T-helper 1 cell (primary cell): ENCODE results near the gene KRT7.

Source experiments
- DNase-seq, 5 donors: peaks; one replicate each; pipeline ENCODE4 v3.0.0-alpha.2; 2012 to 2020

The KRT7 gene

DNA sequence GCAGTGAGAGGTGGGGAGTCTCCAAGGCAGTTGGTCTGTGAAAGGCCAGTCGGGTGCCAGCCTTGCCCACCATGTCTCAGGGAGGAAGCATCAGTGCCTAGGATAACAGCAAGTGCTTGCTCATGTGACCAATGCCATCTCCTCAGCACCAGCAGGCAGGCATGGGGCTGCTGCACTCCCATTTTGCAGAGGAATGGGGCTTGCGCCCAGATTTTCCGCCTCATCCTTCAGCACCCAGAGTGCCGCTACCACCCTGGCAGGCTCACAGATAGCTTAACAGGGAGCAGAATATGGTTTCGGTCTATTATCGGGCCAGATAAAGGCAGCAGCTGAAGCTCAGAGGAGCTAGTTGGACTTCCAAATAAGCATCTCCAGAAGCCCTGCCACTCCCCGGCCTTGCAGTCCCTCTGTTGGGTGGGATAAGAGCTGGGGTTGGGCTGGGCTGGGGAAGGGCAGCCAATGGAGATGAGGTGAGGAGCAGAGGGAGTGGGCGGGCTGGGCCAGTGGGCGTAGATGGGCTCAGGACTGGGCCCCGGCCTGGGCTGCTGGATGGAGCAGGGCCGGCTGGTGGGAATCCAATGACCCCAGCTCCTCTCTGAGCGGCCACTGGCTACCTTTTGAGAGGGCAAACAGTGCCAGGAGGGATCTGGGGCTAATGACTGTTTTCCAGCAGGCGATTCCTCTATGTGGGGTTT is 32.8 kb upstream of the KRT7 start:
- DNase-seq = no peak

DNA sequence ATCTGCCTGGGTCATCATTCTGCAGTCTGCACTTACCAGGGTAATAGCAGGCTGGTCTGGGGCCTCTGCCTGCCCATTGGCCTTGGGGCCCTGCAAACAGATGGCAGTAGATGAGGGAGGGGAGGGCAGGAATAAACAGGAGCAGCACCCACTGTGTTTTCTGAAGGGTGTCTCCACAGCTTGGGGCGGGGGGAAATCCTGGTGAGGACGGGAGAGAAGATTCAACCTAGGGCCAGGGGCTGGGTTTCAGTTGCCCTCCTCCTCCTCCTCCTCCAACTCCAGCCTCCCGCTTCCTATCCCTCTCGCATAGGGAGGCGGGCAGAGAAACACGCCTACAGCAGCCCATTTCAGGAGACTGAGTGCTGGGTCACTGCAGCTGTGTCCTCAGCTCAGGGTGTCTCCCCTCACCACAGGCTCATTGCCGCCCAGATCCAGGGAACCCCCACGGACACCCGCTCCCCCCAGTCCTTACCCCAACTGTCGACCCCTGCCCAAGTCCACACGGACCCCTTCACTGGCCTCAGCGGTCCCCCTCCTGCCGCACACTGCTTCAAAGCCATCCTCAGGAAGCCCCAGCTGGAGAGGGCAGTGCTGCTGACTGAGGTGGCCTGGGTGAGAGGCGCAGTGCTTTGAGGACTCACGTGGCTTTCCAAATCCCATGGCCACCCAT is 32.1 kb upstream of the KRT7 start:
- no peak for DNase-seq

DNA sequence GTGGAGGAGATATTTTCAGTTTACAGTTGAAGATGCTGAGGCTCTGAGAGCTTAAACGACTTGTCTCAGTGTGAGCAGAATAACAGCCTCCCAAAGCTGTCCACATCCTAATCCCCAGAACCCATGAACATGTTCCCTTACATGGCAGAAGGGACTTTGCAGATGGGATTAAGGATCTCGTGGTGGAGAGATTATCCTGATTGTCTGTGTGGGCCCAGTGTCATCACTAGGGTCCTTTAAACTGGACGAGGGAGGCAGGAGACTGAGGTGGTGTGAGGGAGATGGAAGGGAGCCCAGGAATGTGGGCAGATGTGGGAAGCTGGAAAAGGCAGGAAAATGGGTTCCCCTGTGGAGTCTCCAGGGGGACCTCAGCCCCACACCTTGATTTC is 31.6 kb upstream of the KRT7 start:
- DNase-seq = no peak

DNA sequence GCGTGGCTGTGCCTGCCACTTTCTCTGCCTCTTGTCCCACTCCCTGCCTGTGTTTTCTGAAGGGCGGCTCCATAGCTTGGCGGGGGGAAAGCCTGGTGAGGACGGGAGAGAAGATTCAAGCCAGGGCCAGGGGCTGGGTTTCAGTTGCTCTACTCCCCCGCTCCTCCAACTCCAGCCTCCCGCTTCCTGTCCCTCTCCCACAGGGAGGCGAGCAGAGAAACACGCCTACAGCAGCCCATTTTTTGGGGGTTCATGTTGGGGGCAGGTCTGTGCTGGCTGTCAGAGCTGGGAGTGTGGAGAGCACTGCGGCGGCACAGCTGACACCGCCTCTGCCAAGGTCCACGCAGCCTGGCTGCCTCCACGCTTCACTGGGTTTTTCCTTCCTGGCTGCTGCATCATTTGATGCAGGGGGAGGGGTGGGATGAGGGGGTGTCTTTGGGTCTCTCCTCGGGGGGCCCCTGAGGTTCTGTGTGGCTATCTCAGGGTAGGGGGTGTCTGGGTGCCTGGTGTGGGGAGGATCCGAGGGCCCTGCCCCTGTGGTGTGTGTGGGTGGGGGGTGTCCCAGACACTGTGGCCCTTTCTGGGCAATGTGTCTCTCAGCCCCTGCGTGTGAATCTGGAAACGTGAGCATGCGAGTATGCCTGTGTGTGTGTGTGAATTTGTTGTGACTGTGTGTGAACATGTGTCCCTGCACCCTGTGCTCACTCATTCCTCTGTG is 30.5 kb upstream of the KRT7 start:
- no peak for DNase-seq

DNA sequence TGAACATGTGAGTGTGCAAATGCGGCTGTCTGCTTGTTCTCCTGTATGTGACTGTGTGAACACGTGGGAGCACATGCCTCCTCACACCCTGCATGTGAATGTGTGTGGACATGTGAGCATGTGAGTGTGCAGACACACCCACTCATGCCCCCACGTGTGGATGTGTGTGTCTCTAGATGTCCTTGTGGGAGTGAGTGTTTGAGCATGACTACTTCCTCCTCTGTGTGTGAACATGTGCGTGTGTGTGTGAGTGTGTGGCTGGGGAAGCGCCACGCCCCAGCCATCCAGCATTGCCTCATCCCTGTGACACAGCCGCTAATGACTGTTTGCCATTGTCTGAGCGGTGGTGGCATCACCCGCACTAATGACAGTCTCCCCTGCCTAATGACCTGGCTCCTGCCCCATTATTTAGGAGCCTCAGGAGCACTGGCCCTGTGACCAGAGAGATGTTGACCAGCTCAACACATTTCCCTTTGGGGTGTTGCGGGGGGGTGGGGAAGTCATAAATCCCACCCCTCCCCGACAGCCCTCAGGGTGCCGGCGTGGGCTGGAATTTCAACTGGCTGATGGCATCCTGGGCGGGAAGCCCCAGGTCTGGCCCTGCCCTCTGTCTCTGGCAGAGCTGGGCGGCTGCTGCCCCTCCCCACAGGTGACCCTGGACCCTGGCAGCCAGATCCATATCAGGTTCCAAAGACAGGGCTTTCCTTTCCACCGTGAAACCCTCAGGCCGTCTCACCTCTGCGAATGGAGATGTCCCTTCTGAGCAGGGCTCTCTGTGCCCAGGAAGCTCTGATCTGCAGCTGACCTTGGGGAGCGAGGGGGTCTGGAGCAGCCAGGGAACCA is 29.7 kb upstream of the KRT7 start:
- DNase-seq = no peak

DNA sequence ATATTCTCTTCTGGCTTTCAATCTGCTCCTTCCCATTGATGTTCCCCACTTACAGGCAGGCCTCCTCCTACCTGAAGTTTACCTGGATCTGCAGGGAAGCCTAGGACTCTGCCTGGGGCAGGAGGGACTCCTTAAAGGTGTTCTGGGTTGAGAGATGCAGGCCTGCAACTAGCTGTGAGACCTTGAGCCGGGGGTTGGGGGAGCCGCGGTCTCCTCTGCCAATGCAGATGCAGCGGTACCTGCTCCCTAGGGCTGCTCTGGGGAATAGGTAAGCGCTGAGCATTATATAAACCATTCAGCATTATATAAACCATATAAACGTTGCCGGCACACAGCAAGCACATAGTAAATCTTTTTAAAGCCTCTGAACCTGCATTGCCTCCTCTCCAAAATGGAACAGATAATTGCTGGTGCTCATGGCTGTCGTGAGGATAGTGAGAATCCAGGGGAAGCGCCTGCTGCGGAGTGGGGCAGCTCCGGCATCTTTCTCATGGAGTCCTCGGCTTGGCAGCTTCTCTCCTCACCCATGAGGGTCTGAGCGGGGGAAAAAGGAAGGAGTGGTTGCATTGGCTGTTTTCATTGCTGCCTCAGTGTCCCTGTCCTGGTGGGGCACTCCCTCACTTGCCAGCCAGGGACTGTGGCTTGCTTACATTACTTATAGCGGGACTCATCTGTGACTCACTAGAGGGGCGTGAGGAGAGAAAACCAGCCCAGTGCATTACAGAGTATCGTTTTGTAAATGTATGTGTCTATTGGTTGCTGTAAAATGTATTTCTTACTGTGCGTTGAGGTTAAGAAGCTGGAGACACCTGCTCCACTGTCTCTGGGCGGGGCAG is 28.7 kb upstream of the KRT7 start:
- no peak for DNase-seq

DNA sequence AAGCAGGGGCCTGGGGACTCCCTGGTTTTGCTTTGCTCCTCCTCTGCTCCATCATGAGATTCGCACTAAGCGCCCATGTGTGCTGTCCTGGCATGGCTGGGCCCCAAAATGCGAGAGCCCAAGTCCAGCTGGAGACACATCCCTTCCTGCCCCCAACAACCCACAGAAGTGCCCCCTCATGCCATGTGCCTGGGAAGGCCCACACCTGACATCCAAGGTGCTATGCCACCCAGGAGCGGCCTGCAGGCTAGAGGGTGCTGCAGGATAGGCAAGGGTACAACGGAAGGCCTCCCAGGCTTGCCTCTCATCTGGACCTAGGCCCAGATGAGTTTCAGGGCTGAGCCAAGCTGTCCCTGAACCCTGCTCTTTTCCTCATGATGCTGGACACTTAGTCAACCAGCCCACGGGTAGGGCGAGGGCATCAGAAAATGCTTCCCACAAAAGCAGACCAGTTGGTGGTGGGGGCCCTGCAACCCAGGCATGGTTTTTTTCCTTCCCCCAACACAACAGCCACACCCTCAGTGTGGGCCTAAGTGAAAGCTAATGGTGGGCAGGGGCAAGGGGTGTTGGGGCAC is 28.0 kb upstream of the KRT7 start:
- no peak for DNase-seq

DNA sequence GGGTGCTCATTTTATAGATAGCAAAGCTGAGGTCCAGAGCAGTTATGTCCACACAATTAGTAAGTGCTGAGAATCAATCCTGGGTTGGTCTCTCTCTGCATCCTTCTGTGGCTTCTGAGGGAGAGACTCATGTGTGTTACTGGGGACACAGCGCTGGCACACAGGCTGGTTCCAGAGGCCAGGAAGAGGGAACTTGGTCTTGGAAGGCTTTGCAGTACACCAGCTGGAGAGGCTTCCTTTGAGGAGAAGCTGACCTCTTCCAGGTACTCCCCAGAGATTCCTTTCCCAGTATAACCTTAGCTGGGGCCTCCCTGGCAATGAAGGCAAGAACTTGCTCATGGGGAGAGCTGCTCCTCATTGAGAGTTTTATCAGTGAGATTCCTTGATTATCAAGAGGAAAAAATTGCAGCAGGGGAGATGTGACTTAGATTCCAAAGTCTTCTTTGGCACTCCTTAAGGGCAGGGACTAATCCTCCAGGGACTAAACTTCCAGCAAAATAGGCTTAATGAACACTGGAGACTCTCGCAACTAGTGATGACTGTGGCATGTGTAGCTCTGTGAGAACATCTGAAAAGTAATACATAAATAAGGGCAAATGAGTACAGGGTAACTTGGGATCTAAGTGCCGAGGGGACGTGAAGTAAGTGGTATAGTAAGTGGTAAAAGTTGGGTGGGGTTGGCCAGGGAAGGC is 27.3 kb upstream of the KRT7 start:
- no peak for DNase-seq

DNA sequence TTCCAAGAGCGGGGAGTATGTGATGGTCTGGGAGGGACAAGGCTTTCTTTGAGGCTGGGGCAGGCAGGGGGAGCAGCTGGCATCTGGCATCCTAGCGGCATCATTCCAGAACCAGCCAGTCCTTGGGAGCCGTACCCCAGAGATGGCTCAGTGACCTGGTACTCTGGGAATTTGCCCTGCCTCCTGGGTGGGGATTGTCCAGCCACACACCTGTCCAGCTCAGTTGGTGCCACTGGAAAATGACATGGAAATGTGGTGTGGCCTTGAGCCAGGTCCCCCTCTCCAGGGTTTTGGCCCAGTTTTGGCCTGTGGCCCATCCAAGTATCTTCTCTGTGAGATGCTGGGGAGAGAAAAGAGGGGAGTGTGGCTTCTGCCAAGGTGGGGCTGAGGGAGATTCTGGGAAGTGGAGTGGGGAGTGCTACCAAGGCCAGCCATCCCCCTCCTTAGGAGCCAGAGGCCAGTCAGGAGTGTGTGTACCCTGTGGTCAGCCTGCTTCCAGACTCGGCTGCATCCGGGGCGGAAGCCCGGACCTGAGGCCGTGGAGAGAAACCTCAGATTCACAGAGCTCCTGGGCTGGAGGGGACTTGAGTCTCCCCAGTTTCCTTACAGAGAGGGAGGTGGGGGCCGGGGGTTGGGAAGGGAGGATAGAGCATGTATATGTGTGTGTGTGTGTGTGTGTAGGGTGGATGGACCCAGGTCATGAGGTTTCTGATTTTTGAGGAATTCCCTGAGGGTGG is 26.6 kb upstream of the KRT7 start:
- DNase-seq = no peak

DNA sequence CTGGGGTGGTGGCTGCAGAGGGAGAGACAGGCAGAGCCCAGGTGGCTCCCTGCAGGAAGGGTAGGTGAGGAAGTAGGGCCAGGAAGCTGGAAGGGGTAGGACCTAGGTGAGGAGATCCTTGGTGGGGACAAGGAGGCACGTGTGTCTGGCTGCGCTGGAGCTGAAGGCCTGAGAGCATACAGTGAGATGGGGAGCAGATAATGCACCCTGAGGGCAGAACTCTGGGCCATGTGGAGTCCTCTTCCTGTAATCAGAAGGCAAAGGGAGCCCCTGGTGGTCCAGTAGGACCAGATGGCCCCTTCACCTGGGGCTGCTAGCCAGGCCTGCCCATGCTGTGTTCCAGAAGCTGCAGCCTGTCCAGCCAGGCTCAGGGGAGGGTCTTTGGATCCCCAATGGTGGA is 25.9 kb upstream of the KRT7 start:
- no peak for DNase-seq

DNA sequence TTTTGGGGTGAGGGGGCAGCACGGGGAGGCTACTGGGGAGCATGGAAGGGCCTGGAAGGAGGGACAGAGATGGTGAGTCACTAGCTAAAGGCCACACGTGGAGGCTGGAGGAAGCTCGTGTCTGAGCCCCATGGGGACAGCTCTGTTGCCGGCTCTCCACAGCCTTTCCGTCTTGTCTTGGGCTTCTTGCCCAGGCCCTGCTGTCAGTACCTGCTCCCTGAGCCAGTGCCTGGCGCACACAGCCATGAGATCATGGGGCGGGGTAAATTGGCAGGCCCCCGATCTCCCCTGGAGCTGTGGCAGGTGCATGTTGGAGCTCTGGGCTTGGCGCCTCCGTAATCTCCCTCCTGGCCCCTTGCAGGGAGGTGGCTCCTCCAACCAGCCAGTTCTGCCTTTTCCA is 25.1 kb upstream of the KRT7 start:
- no peak for DNase-seq

DNA sequence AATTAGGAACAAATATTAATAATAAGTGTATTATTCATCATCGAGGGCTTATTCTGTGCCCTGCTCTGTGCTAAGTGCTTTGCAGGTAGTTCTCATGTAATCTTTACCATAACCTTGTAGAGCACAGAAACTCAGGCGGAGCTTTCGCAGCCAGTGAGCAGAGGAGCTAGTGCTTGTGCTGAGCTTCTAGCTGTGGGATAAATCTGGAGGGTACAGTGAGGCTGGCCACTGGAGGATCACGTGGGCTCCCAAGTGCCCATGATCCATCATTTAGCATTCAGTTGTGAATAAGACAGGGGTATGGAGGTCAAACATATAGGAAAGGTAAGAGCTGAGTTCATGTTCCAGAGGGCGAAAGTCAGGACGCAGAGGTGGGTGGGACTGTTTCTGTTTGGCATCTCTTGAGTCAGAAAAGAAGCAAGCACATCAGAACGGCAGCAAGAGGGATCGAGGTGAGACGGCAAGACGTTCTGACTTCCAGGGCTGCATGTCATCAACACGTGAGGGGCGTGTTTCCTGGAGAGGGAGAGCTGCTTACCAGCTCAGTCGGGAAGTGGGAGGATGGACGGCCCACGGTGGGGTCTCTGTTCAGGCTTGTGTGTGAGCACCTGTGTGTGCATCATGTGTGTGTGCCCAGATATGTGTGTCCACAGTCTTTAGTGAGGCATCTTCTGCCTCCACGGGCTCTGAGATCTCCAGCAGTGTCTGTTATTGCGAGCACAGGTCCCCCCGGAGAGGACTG is 24.4 kb upstream of the KRT7 start:
- no peak for DNase-seq

DNA sequence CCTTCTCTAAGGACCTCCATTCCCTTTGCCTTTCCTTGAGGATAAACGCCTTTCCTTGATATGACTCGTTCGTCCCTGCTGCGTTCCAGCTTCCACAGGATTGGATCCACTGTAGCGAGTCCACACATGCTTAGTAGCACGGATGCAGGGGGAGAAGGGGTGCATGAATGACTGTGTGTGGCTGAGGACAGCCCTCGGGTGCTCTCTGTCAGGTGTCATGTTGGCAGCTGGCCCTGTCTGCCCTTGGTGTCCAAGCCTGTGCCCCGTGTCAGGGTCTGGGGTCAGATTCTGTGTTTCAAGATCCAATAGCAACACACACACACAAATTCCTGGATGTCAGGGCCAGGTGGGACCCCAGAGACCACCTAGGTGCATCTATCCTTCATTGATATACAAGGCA is 23.7 kb upstream of the KRT7 start:
- DNase-seq = no peak

DNA sequence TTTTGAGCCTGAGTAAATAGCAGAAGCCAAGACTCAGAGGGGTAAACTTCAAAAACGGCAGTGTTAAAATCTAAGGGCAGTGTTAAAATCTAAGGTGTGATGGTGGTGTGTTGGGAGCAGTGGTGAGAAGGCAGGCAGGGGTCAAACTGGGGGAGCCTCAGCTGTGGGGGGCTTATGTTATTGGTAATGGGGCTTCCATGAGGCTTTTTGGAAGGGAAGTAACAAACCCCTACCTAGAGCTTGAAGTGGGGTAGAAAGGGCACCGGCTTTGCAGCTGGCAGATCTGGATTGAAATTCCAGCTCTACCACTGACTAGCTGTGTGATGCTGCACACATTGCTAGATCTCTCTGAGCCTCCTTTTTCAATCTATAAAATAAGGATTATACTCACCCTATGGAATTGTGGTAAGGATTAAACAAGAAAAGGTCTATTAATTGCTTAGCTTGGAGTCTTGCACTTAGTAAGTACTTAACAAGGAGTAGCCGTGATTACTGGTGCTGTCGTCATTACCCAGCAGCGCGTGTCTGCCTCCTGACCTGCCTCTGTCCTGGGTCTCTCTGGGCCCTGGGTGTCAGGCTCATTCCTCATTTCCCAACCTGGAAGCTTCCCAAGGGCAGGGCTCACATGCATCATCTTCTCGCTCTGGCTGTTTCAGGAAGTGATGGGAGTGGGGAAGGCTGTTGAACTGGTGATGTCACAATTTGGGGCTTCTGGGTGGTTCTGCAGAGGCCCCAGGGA is 22.7 kb upstream of the KRT7 start:
- DNase-seq = no peak

DNA sequence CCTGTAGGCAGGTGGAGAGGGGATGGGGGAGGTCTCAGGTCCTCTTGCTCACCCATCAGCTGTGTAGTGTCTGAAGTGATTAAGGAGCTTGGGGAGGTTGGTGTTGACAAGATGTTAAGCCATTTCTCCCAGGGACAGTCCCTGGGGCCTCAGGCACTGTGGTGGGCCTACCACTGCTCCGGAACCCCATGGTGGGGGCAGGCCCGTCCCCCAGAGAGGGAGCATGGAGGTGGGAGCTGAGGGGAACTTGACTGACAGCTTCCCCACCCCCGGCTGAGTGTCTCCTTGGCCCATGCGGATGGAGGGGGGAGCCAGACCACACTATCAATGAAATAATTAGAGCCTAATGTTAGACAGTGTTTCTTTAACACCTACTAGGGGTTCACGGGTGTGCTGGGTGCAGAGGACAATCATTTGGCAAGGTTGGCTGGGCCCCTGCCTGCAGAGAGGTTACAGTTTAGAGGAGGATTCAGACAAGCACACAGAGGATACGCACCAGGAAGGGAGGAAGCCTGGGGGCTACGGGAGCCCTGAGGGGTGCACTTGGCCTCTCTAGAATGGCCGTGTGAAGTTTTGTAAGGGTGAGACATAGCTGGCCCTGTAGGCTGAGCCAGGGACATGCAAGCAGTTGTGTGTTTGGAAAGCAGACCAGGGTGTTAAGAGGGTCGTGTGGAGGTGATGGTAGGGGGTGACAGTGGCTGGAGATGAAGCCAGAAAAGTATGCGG is 22.0 kb upstream of the KRT7 start:
- DNase-seq = no peak

DNA sequence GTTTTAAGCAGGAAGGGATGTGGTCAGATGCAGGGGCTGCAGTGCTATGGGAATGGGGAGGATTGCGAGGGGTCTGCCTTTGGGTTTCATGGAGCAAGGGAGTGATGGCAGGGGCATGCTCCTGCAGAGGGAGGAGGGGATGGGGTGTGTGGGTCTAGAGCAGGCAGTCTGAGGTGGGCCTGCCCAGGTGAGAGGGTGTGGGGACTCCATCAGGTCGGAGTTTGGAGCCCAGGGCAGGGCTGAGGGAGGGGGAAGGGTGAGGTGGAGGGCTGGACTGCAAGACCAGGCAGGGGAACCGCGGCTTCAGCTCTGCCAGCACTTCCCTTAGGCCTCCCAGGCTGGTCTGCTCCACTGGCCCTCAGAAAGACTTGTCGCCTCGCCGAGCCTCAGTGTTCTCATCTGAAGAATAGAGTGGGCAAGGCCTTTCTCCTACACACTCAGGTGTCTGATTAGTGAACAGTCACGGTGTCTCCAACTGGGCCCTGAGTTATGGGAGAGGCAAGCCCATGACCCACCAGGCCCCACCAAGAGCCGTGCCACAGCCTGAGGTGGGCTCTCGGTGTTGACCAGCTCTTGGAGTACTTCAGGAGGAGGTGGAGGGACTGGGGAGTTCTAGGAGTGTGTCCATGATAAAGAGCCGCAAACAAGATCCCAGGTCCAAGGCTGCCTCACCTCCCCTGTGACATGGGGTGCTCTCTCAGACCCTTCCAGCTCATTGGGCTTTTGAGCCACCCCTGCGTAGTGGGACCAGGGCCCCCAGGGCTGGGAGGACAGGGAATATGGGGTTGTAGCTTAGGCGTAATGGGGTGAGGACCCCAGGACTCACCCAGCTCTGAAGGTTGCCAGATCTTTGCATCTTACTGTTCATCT is 21.1 kb upstream of the KRT7 start:
- DNase-seq = no peak
